IgD-negative memory B cell (primary cell): ENCODE measurements around the gene PIEZO2. TPM values are rescaled to one million over a fixed set of nuclear protein-coding genes. Genes with fewer than 3 reads are reported as not detected.

Experiments used
- H3K27ac Mint-ChIP-seq, 3 donors: one replicate each; pipeline ENCODE4 v1.8.0; 2020 to 2022; ENCODE audit warnings: mild to moderate bottlenecking in 3 of 3, mixed read lengths in 3 of 3, moderate library complexity in 1 of 3
- H3K27me3 Mint-ChIP-seq: one replicate; pipeline ENCODE4 v1.8.0; 2021; ENCODE audit warnings: mixed read lengths
- H3K36me3 Mint-ChIP-seq: one replicate; pipeline ENCODE4 v1.8.0; 2020; ENCODE audit warnings: mild to moderate bottlenecking, mixed read lengths
- H3K4me1 Mint-ChIP-seq, 3 donors: one replicate each; pipeline ENCODE4 v1.8.0; 2020 to 2022; ENCODE audit warnings: mixed read lengths in 3 of 3, mild to moderate bottlenecking in 1 of 3
- H3K4me3 Mint-ChIP-seq, 4 donors: one replicate each; pipeline ENCODE4 v1.8.0; 2020 to 2022; ENCODE audit warnings: mild to moderate bottlenecking in 4 of 4, mixed read lengths in 4 of 4, moderate library complexity in 3 of 4
- H3K9me3 Mint-ChIP-seq, 3 donors: one replicate each; pipeline ENCODE4 v1.8.0; 2020 to 2021; ENCODE audit warnings: mixed read lengths in 3 of 3, mild to moderate bottlenecking in 1 of 3
- polyA plus RNA-seq: library from polyadenylated mRNA; unstranded; fragments of 300-500 nt; fragmentation: Illumina TruSeq; gene quantifications from one replicate; pipeline ENCODE4 v1.2.3, GENCODE V29; 2021

The PIEZO2 gene
- polyA plus RNA-seq, 1 donor from 2014 or later = not detected

GRCh38 chr18:11074889-11075288, 74.5 kb downstream of the PIEZO2 start:
- Mint-ChIP-seq H3K36me3 (peaks cover 2% of the 10 kb centered on the region), H3K27ac (no peak overlapping the region), H3K9me3 (peaks cover 0 to 6% (median 6%) of the 10 kb centered on the region in 3 donors), H3K4me1 (peaks cover 0 to 1% (median 0%) of the 10 kb centered on the region in 3 donors), H3K4me3 (no peak overlapping the region), H3K27me3 (no peaks in the 10 kb centered on the region)

GRCh38 chr18:11073971-11074370, 75.4 kb downstream of the PIEZO2 start:
- Mint-ChIP-seq H3K4me3 (no peak overlapping the region), H3K4me1 (peaks cover 0 to 1% (median 0%) of the 10 kb centered on the region in 3 donors), H3K27ac (no peak overlapping the region), H3K36me3 (peaks cover 2% of the 10 kb centered on the region), H3K27me3 (no peaks in the 10 kb centered on the region), H3K9me3 (peaks cover 0 to 6% (median 0%) of the 10 kb centered on the region in 3 donors)

GRCh38 chr18:11072632-11073031, 76.7 kb downstream of the PIEZO2 start:
- Mint-ChIP-seq H3K27ac (no peak overlapping the region), H3K27me3 (no peaks in the 10 kb centered on the region), H3K4me3 (no peak overlapping the region), H3K4me1 (peaks cover 0 to 1% (median 0%) of the 10 kb centered on the region in 3 donors), H3K36me3 (peaks cover 2% of the 10 kb centered on the region), H3K9me3 (peaks cover 0 to 2% (median 0%) of the 10 kb centered on the region in 3 donors)

- Mint-ChIP-seq H3K27me3 (no peaks in the 10 kb centered on the region), H3K4me1 (peaks cover 0 to 1% (median 0%) of the 10 kb centered on the region in 3 donors), H3K27ac (no peak overlapping the region), H3K4me3 (no peak overlapping the region), H3K36me3 (peaks cover 2% of the 10 kb centered on the region), H3K9me3 (peaks cover 0 to 4% (median 0%) of the 10 kb centered on the region in 3 donors)
These were observed 78.1 kb downstream of the PIEZO2 start for GRCh38 chr18:11071300-11071699.

GRCh38 chr18:11070593-11070992, 78.8 kb downstream of the PIEZO2 start:
- H3K36me3 Mint-ChIP-seq = peaks cover 2% of the 10 kb centered on the region
- H3K4me1 Mint-ChIP-seq = peaks cover 0 to 1% (median 0%) of the 10 kb centered on the region in 3 donors
- no peak overlapping the region for H3K27ac Mint-ChIP-seq
- H3K9me3 Mint-ChIP-seq = peaks cover 0 to 4% (median 3%) of the 10 kb centered on the region in 3 donors
- H3K27me3 Mint-ChIP-seq = no peaks in the 10 kb centered on the region
- H3K4me3 Mint-ChIP-seq = no peak overlapping the region

- no peak overlapping the region for H3K4me3 Mint-ChIP-seq
- no peaks in the 10 kb centered on the region for H3K27me3 Mint-ChIP-seq
- H3K27ac Mint-ChIP-seq = no peak overlapping the region
- H3K36me3 Mint-ChIP-seq = peaks cover 2% of the 10 kb centered on the region
- H3K4me1 Mint-ChIP-seq = peaks cover 0 to 1% (median 0%) of the 10 kb centered on the region in 3 donors
- H3K9me3 Mint-ChIP-seq = peaks cover 1 to 3% (median 2%) of the 10 kb centered on the region in 3 donors
These were observed 83.3 kb downstream of the PIEZO2 start for GRCh38 chr18:11066038-11066437.

- H3K4me1 Mint-ChIP-seq = no peaks in the 10 kb centered on the region
- H3K27ac Mint-ChIP-seq = no peak overlapping the region
- no peak overlapping the region for H3K4me3 Mint-ChIP-seq
- H3K9me3 Mint-ChIP-seq = peaks cover 3% of the 10 kb centered on the region in 3 donors
- H3K36me3 Mint-ChIP-seq = no peaks in the 10 kb centered on the region
- H3K27me3 Mint-ChIP-seq = no peaks in the 10 kb centered on the region
These were observed 84.5 kb downstream of the PIEZO2 start for GRCh38 chr18:11064727-11065460.

- Mint-ChIP-seq H3K27ac (no peak overlapping the region), H3K27me3 (no peaks in the 10 kb centered on the region), H3K9me3 (peaks cover 3% of the 10 kb centered on the region in 3 donors), H3K4me3 (no peak overlapping the region), H3K36me3 (no peaks in the 10 kb centered on the region), H3K4me1 (no peaks in the 10 kb centered on the region)
These were observed 85.3 kb downstream of the PIEZO2 start for GRCh38 chr18:11064106-11064505.

GRCh38 chr18:11055721-11056120, 93.6 kb downstream of the PIEZO2 start:
- H3K36me3 Mint-ChIP-seq = no peaks in the 10 kb centered on the region
- no peak overlapping the region for H3K27ac Mint-ChIP-seq
- H3K27me3 Mint-ChIP-seq = peaks cover 4% of the 10 kb centered on the region
- H3K4me1 Mint-ChIP-seq = peaks cover 0 to 1% (median 0%) of the 10 kb centered on the region in 3 donors
- H3K9me3 Mint-ChIP-seq = peaks cover 1 to 6% (median 2%) of the 10 kb centered on the region in 3 donors
- H3K4me3 Mint-ChIP-seq = no peak overlapping the region

- Mint-ChIP-seq H3K9me3 (peaks cover 0 to 6% (median 0%) of the 10 kb centered on the region in 3 donors), H3K4me1 (peaks cover 0 to 1% (median 0%) of the 10 kb centered on the region in 3 donors), H3K27me3 (peaks cover 4% of the 10 kb centered on the region), H3K36me3 (no peaks in the 10 kb centered on the region), H3K27ac (no peak overlapping the region), H3K4me3 (no peak overlapping the region)
These were observed 94.9 kb downstream of the PIEZO2 start for GRCh38 chr18:11054497-11054896.

- Mint-ChIP-seq H3K36me3 (no peaks in the 10 kb centered on the region), H3K27me3 (peaks cover 4% of the 10 kb centered on the region), H3K4me3 (no peak overlapping the region), H3K4me1 (peaks cover 0 to 1% (median 0%) of the 10 kb centered on the region in 3 donors), H3K9me3 (peaks cover 0 to under 1% (median 0%) of the 10 kb centered on the region in 3 donors), H3K27ac (no peak overlapping the region)
These were observed 96.1 kb downstream of the PIEZO2 start for GRCh38 chr18:11053293-11053692.

GRCh38 chr18:11052800-11053199, 96.6 kb downstream of the PIEZO2 start:
- H3K27ac Mint-ChIP-seq = no peak overlapping the region
- H3K4me3 Mint-ChIP-seq = no peak overlapping the region
- no peaks in the 10 kb centered on the region for H3K9me3 Mint-ChIP-seq

GRCh38 chr18:11051462-11051861, 97.9 kb downstream of the PIEZO2 start:
- Mint-ChIP-seq H3K27me3 (peaks cover 4% of the 10 kb centered on the region), H3K36me3 (no peaks in the 10 kb centered on the region), H3K4me3 (no peak overlapping the region), H3K9me3 (no peaks in the 10 kb centered on the region), H3K4me1 (peaks cover 0 to 1% (median 0%) of the 10 kb centered on the region in 3 donors), H3K27ac (no peak overlapping the region)

More at GRCh38 chr18:11052800-11053199, 96.6 kb downstream of the PIEZO2 start:
- Mint-ChIP-seq H3K4me1 (peaks cover 0 to 1% (median 0%) of the 10 kb centered on the region in 3 donors), H3K27me3 (peaks cover 4% of the 10 kb centered on the region), H3K36me3 (no peaks in the 10 kb centered on the region)

- Mint-ChIP-seq H3K9me3 (no peaks in the 10 kb centered on the region), H3K27ac (no peak overlapping the region), H3K27me3 (peaks cover 4% of the 10 kb centered on the region), H3K4me1 (peaks cover 0 to 1% (median 0%) of the 10 kb centered on the region in 3 donors), H3K36me3 (no peaks in the 10 kb centered on the region), H3K4me3 (no peak overlapping the region)
These were observed 98.4 kb downstream of the PIEZO2 start for GRCh38 chr18:11050966-11051365.

- Mint-ChIP-seq H3K4me1 (no peaks in the 10 kb centered on the region), H3K4me3 (no peak overlapping the region), H3K27me3 (peaks cover 4% of the 10 kb centered on the region), H3K36me3 (peaks cover 2% of the 10 kb centered on the region), H3K9me3 (peaks cover 0 to 2% (median 0%) of the 10 kb centered on the region in 3 donors), H3K27ac (no peak overlapping the region)
These were observed 101.6 kb downstream of the PIEZO2 start for GRCh38 chr18:11047817-11048216.

- Mint-ChIP-seq H3K4me3 (no peak overlapping the region), H3K27me3 (peaks cover 5% of the 10 kb centered on the region), H3K9me3 (peaks cover 0 to 2% (median 0%) of the 10 kb centered on the region in 3 donors), H3K4me1 (no peaks in the 10 kb centered on the region), H3K36me3 (peaks cover 2% of the 10 kb centered on the region), H3K27ac (no peak overlapping the region)
These were observed 102.2 kb downstream of the PIEZO2 start for GRCh38 chr18:11047156-11047555.
